Measurements from ENCODE around the gene PMAIP1. TPM values are rescaled to one million over a fixed set of nuclear protein-coding genes. Genes with fewer than 3 reads are reported as not detected.
A peak's percentile ranks its signal among the peaks of the same experiment; 100 is the strongest.
"Not testable (repeated sequence)": the region's sequence is repeated elsewhere in the genome, so short reads cannot be mapped to it uniquely, and the experiment has no call there.

The PMAIP1 gene
- under 1 TPM; 0.22 to 0.75 TPM for total RNA-seq

DNA sequence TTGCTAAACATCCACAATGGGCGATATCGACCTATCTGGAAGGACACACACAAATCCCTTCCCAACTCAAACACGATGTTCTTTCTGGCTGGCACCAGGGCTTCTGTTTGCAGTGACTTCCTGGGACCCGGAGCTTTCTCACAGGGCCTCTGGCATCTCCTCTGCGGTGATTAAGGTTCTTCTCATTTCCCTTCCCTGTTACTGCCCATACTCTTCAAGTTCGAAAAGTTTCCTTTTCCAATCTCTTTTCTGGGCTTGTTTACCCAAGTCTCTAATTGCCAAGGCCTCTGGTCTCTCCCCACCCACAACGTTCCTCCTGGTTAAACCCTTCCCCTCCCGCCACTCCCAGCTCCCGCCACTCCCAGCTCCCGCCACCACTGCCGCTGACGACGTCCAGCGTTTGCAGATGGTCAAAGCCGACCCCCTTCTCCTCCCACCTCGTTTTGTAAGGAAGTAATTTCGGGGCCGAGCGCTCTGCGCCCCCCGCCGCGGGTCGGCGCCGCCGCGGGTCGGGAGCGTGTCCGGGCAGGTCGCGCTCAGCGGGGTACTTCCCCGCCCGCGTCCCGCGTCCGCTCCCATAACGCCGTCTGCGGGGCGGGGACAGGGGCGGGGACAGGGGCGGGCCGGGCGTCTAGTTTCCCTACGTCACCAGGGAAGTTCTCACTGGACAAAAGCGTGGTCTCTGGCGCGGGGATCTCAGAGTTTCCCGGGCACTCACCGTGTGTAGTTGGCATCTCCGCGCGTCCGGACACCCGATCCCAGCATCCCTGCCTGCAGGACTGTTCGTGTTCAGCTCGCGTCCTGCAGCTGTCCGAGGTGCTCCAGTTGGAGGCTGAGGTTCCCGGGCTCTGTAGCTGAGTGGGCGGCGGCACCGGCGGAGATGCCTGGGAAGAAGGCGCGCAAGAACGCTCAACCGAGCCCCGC is at the start of gene PMAIP1:
TSS of gene PMAIP1 (plus strand) at position 699 of the 924 bp plus-strand sequence. CDS start at position 881, 182 bp downstream.
- peak; percentile 77 for DNase-seq (ENCODE audit: low spot score)
- Histone ChIP-seq H3K36me3 (no peaks in the 10 kb centered on the region), H3K27me3 (peaks cover 0 to 11% of the 10 kb centered on the region in 2 donors), H3K4me1 (peaks cover 0 to 24% of the 10 kb centered on the region in 2 donors), H3K9me3 (no peaks in the 10 kb centered on the region), H3K4me3 (peak within 1 kb of the TSS; percentile 44 to 56), H3K27ac (peak within 1 kb of the TSS; percentile 20 to 62)
- no peak for TF ChIP-seq CTCF (IDR thresholded peaks at IDR 0.05)

DNA sequence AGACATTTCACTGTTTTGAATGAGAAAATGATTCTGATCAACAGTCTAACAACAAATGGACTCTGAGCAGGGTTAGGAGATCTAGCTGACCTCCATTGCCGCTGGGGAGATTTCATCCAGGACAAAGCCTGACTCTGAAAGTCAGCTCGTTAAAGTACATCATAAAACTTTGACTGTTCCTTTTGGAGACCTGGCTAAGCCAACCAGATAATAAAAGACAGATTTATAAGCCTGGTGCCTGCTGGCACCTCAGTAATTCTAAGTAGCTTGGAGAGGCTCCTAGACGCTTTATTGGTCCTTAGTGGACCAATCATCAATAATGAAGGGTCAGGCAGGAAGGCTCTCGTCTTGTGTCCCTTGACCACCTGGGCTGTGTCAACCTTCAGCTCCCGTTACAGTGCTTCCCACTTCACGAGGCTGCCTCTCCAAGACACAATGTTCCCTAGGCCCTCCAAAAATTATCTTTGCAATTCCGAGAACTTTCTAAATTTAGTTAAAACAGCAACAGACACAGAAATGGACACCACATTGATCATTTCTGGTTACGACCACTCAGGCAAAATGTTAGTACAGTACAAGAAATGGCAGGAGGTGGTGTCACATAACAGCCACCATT is 47.9 kb upstream of the PMAIP1 start:
- Histone ChIP-seq H3K4me1 (no peaks in the 10 kb centered on the region), H3K27ac (no peak overlapping the region), H3K4me3 (no peak overlapping the region), H3K9me3 (no peaks in the 10 kb centered on the region), H3K36me3 (no peaks in the 10 kb centered on the region), H3K27me3 (no peaks in the 10 kb centered on the region)
- TF ChIP-seq CTCF (IDR thresholded peaks at IDR 0.05): no peak
- no peak for DNase-seq (ENCODE audit: low spot score)

GRCh38 chr18:59852548-59852947 is 47.2 kb upstream of the PMAIP1 start:
- Histone ChIP-seq H3K9me3 (no peaks in the 10 kb centered on the region), H3K27me3 (no peaks in the 10 kb centered on the region), H3K36me3 (no peaks in the 10 kb centered on the region), H3K27ac (no peak overlapping the region), H3K4me3 (no peak overlapping the region), H3K4me1 (no peaks in the 10 kb centered on the region)
- no peak for DNase-seq (ENCODE audit: low spot score)
- no peak for TF ChIP-seq CTCF (IDR thresholded peaks at IDR 0.05)

- Histone ChIP-seq H3K9me3 (no peaks in the 10 kb centered on the region), H3K36me3 (no peaks in the 10 kb centered on the region), H3K27me3 (no peaks in the 10 kb centered on the region), H3K4me3 (no peak overlapping the region), H3K27ac (no peak overlapping the region), H3K4me1 (no peaks in the 10 kb centered on the region)
- no peak for TF ChIP-seq CTCF (IDR thresholded peaks at IDR 0.05)
- DNase-seq (ENCODE audit: low spot score): no peak
These were observed 46.4 kb upstream of the PMAIP1 start for GRCh38 chr18:59853380-59853779.

- not testable (repeated sequence) for H3K4me3 ChIP-seq, H3K4me1 ChIP-seq
These were observed 45.8 kb upstream of the PMAIP1 start for GRCh38 chr18:59853988-59854387.

DNA sequence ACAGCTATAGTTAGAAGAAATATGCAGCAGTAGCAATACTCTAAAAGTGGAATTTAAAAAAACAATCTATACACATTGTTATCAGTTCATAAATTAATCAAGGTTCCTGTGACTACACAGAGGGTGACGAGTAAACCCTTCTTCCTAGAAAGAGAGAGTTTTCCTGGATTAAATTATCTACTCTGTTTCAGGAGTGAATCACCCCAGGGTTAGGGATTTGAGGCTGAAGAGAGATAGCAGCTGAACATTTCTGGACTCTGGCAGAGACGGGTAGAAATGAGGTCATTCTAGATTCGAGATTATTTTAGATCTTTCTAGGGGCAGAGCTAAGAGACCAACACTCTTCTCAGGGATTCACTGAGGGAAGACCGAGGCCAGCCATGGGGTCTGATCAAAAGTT is 38.8 kb upstream of the PMAIP1 start:
- Histone ChIP-seq H3K4me3 (no peak overlapping the region), H3K27me3 (no peaks in the 10 kb centered on the region), H3K9me3 (no peaks in the 10 kb centered on the region), H3K4me1 (no peaks in the 10 kb centered on the region), H3K27ac (no peak overlapping the region), H3K36me3 (no peaks in the 10 kb centered on the region)
- no peak for DNase-seq (ENCODE audit: low spot score)
- TF ChIP-seq CTCF (IDR thresholded peaks at IDR 0.05): no peak

More at GRCh38 chr18:59853988-59854387, 45.8 kb upstream of the PMAIP1 start:
- not testable (repeated sequence) for DNase-seq (ENCODE audit: low spot score); H3K9me3 ChIP-seq; H3K36me3 ChIP-seq; H3K27ac ChIP-seq; H3K27me3 ChIP-seq

All from right atrium auricular region (tissue), 2 donors.